Dermis microvascular lymphatic vessel endothelial cell (primary cell): ENCODE results near the gene TRIM17. TPM values are rescaled to one million over a fixed set of nuclear protein-coding genes. Genes with fewer than 3 reads are reported as not detected.

Source experiments
- DNase-seq, 2 donors: peaks; one replicate each; pipeline versions ENCODE4 v3.0.0 to v3.0.0-alpha.2; 2010; ENCODE audit warnings: low read depth in 2 of 2
- total RNA-seq: library from RNA; depleted of rRNA; stranded (reverse); fragments of >200 nt; gene quantifications from 2 replicates; pipeline ENCODE4 v1.2.1, GENCODE V29; 2014

Gene TRIM17
- total RNA-seq, 1 donor from 2014 or later, result not detected

DNA sequence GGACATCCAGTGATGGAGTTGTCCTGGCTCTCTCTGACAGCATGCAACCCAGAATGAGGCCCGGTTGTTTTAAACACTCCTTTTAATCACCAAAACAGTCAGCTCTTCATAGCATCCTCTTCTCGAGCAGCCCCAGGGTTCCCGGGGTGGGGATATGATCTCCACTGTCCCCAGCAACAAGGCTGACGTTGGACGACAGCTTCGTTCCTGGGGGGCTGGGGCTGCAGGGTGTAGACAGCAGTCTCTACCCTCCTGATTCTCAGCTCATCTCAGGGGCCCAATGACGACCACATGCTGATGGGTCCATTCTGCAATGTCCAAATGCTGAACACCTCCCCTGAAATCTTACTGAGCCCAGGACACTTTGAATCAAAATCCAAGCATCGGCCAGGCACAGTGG is 37.0 kb downstream of the TRIM17 start:
- DNase-seq, result no peak

DNA sequence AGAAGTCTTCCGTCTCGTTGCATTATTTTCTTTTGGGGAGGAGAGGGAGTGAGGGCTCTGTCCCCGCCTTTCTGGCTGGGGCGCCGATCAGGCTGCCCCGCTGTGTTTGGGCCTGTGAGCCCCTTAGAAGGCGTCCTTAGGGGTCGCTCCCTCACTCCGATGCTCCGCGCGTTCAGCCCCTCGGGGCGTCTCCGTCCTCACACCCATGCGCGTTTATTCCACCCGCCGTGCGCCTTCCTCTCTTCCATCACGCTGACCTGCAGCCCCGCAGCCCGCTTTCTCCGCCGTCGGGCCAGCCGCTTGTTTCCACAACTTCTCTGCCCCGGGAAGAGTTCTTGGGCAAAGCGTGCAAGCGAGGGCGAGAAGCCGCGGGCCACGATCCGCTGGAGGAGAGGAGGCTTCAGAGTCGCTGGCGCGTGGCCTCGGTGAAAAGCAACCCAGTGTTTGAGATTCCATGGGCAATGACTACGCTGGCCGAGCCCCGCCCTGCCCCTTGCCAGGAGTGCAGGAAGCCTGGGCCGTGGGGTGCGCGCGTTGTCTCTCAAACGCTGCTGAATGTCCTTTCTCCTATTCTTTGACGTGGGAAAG is 37.7 kb downstream of the TRIM17 start:
- DNase-seq, result no peak

DNA sequence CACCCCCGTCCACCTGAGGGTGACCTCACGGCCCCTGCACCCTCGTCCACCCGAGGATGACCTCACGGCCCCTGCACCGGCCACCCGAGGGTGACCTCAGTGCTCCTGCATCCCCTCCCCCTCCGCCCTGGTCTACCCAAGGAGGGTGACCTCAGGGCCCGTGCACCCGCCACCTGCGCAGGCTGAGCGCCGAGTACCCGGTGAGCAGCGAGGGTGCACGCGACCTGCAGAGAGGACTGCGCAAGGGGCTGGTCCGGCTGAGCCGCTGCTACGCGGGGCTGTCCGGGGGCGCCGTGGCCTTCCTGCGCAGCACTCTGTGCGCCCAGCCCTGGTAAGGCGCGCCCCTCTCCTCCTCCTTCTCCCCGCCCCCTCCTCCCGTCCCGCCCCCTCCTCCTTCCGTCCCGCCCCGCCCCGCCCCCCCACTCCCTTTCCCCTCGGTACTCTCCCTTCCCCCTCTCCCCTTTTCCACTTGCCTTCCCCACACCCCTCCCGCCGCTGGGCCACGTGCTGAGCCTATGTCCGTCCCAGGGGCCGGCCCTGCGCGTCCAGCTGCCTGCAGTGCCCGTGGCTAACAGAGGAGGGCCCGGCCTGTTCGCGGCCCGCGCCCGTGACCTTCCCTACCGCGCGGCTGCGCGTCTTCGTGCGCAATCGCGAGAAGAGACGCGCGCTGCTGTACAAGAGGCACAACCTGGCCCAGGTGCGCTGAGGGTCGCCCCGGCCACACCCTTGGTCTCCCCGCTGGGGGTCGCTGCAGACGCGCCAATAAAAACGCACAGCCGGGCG is 38.4 kb downstream of the TRIM17 start:
- DNase-seq, result peak; percentile 17 to 42

DNA sequence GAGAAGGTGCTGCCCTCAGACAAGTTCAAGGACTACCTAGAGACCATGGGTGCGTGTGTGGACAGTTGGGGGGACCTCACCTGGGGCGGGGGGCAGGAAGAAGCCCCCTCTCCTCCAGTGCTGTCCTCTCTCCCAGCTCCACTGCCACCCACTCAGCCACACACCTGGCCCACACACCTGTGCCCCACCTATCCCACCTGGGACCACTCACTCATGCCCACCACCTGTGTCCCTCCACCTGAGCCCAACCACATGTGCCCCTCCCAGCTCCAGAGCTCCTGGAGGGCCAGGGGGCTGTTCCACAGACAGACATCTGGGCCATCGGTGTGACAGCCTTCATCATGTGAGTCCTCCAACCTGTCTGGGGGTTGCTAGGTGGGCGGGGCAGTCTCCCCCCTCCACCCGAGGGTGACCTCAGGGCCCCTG is 39.0 kb downstream of the TRIM17 start:
- DNase-seq, result no peak

DNA sequence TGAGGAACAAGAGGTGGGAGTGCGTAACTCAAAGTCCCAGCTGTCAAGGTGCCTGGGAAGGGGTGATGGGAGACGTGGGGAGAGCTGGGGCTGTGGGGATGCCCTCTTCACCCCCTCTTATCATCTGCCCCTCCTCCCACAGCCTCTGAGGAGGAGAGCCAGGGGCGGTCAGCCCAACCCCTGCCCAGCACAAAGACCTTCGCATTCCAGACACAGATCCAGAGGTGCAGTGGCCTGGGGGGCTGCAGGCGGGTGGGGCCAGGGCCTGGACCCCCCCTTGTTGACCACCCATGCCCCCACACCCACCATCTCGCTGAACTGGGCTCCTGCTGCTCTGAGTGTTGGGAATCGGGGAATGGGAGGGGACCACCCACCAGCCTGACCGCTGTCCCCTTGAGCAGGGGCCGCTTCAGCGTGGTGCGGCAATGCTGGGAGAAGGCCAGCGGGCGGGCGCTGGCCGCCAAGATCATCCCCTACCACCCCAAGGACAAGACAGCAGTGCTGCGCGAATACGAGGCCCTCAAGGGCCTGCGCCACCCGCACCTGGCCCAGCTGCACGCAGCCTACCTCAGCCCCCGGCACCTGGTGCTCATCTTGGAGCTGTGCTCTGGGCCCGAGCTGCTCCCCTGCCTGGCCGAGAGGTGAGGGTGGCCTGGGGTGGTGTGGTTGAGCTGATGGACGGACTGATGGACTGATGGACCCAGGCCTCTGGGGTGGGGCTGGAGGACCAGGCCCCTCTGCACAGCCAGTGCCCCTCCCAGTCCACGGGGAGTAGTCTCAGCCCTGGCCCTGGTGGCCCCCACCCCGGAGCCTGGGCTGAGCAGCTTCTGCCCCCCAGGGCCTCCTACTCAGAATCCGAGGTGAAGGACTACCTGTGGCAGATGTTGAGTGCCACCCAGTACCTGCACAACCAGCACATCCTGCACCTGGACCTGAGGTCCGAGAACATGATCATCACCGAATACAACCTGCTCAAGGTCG is 39.7 kb downstream of the TRIM17 start:
- DNase-seq, result no peak

DNA sequence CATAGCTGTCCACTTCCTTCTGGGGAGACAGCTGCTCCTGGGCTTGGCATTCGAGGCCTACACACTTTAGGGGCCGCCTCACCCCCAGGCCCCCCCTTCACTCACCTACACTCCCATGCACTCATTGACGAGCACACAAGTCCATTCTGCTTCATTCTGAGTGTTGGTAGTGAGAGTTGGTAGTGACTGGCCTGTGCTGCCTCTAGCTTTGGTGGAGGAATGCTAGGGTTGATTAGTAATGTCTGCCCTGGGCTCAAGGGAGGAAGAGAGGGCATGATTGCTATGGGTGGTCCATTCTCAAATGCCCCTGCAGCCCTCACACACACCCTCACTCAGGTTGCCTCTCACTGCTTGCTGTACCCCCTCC is 40.4 kb downstream of the TRIM17 start:
- DNase-seq, result no peak

DNA sequence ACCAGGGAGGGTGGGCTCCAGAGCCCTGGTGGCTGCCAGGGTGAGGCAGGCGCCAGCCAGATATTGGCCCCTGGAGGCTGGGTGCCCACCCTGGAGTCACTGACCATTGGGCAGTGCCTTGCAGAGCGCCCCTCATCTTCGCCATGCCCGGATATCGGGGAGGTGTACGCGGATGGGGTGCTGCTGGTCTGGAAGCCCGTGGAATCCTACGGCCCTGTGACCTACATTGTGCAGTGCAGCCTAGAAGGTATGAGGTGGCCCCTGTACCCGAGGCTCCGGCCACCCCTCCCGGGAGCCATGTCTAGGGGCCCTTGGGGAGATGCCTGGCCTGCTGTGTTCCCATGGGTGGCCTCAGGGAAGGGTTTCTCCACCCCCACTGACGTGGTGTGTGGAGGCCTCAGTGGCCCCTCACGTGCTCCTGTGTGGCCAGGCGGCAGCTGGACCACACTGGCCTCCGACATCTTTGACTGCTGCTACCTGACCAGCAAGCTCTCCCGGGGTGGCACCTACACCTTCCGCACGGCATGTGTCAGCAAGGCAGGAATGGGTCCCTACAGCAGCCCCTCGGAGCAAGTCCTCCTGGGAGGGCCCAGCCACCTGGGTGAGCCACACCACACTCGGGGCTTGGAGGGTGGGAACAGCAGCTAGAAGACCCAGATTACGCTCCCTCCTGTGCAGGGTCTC is 40.9 kb downstream of the TRIM17 start:
- DNase-seq, result no peak

DNA sequence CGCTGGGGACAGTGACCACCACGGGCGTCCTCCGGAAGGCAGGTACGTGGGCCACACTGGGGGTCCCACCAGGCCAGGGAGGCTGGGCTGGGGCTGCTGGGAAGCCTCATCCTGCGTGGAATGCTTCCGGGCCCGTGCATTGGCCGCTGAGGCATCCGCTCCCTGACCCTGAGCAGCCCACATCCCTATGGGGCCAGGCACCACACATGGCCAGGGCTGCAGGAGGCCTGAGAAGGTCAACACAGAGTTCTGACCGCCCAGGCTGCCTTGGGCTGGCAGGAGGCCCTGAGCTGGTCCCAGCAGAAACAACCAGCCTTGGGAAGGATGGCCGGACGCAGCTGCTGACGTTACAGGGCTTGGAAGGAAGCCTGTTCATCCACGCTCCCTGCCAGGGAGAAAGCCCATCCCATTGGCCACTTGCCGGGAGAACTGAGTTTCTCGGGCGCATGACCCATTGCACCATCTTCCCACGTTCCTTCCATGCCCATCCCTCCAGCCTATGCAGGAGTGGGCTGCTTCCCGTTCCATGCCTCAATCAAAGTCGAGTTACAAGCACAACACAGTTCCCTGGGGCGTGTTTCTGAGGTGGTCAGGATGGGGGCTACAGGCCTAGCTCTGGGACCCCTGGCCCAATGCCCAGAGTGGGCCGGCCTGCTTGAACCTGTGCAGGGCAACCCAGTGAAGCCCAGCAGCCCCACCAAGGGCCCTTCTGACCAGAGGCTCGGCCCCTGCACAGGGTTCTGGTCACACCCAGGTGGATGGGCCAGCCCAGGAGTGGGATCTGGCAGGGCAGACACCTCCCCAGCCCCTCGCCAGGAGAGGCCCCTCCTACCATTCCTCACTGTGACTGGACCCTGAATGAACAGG is 41.7 kb downstream of the TRIM17 start:
- no peak for DNase-seq

DNA sequence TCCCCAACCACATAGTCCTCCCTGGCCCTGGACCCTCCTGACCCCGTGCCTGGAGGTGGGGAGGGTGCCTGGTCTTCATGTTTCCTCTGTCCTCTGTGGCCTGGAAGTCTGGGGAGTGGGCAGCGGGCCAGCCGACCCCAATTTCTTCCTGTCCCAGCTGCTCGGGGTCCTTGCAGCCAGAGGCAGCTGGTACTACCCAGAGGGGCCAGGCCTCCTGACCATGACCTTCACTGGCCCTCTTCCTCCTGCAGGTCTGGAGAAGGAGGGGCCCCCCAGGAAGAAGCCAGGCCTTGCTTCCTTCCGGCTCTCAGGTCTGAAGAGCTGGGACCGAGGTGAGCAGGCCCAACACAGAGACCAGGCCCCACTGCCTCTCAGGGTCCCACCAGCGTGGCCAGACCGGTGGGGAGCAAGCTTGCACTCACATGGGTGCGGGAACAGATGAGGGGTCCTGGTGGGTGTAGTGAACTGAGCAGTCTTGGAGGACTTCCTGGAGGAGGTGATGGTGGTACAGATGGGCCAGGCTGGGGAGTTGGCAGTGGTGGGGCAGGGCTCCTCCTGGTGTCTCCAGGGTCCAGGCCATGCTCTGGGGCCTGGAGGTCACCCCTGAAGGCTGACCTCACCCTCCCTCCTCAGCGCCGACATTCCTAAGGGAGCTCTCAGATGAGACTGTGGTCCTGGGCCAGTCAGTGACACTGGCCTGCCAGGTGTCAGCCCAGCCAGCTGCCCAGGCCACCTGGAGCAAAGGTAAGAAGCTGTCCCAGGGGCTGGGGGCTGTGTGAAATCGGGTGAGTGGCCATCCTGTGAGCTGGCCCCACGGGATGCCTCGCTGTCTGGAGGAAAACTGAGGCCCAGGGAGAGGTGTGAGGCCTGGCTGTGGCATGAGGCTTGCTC is 42.7 kb downstream of the TRIM17 start:
- DNase-seq, result no peak

DNA sequence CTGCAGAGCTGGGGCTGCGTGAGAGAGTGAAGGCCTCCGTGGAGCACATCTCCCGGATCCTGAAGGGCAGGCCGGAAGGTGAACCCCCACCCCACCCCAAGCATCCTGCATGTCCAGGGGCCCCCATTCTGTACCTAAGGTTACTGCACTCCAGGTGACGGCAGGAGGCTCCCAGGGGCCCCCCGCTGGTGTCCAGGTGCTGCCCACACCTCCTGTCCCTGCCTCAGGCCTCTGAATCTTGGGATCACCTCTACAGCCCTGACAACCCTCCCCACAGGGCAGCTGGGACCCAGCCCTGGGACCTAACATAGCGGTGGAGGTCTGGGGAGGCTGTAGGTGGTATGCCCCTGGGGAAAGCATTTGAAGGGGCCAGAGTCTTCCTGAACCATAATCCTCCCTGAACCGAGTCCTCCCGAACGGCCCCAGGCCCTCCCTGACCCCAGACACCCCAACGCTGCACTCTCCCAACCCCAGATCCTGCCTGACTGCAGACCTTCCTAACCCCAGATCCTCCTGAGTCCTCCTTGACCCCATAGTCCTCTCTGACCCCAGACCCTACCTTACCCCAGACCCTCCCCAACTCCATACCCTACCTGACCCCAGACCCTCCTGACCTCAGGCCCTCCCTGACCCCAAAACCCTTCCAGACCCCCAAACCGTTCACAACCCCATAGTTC is 43.5 kb downstream of the TRIM17 start:
- no peak for DNase-seq

DNA sequence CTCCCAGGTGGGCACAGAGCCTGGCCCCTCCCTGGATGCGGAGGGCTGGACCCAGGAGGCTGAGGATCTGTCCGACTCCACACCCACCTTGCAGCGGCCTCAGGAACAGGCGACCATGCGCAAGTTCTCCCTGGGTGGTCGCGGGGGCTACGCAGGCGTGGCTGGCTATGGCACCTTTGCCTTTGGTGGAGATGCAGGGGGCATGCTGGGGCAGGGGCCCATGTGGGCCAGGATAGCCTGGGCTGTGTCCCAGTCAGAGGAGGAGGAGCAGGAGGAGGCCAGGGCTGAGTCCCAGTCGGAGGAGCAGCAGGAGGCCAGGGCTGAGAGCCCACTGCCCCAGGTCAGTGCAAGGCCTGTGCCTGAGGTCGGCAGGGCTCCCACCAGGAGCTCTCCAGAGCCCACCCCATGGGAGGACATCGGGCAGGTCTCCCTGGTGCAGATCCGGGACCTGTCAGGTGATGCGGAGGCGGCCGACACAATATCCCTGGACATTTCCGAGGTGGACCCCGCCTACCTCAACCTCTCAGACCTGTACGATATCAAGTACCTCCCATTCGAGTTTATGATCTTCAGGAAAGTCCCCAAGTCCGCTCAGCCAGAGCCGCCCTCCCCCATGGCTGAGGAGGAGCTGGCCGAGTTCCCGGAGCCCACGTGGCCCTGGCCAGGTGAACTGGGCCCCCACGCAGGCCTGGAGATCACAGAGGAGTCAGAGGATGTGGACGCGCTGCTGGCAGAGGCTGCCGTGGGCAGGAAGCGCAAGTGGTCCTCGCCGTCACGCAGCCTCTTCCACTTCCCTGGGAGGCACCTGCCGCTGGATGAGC is 44.3 kb downstream of the TRIM17 start:
- DNase-seq, result no peak

DNA sequence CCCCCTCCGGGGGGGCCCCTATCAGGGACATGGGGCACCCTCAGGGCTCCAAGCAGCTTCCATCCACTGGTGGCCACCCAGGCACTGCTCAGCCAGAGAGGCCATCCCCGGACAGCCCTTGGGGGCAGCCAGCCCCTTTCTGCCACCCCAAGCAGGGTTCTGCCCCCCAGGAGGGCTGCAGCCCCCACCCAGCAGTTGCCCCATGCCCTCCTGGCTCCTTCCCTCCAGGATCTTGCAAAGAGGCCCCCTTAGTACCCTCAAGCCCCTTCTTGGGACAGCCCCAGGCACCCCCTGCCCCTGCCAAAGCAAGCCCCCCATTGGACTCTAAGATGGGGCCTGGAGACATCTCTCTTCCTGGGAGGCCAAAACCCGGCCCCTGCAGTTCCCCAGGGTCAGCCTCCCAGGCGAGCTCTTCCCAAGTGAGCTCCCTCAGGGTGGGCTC is 44.9 kb downstream of the TRIM17 start:
- DNase-seq, result no peak

DNA sequence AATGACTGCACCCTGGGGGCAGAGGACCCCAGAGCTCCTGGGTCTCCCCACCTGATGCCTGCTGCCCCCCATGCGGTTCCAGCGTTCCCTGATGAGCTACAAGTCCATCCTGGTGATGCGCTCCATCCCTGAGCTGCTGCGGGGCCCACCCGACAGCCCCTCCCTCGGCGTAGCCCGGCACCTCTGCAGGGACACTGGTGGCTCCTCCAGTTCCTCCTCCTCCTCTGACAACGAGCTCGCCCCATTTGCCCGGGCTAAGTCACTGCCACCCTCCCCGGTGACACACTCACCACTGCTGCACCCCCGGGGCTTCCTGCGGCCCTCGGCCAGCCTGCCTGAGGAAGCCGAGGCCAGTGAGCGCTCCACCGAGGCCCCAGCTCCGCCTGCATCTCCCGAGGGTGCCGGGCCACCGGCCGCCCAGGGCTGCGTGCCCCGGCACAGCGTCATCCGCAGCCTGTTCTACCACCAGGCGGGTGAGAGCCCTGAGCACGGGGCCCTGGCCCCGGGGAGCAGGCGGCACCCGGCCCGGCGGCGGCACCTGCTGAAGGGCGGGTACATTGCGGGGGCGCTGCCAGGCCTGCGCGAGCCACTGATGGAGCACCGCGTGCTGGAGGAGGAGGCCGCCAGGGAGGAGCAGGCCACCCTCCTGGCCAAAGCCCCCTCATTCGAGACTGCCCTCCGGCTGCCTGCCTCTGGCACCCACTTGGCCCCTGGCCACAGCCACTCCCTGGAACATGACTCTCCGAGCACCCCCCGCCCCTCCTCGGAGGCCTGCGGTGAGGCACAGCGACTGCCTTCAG is 45.5 kb downstream of the TRIM17 start:
- no peak for DNase-seq

DNA sequence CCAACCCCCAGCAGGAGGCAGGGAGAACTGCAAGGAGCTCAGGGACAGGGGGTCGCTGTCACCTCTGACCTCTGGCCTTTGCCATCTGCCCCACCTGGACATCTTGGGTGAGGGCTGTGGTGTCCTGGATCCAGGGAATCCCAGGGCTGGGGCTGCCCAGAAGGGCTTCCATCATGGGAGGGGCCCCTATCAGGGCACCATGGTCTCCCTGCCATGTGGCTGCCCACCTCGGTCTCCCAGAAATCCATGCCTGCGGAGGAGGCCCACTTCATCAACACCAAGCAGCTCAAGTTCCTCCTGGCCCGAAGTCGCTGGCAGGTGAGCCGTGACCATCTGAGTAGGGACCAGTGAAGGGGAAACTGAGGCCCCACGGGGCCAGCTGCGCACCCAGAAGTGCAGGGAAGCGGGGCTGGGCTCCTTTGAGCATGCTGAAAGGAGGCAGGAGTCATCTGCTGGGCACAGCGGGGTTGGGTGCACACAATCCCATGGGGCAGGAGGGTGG is 46.2 kb downstream of the TRIM17 start:
- no peak for DNase-seq

DNA sequence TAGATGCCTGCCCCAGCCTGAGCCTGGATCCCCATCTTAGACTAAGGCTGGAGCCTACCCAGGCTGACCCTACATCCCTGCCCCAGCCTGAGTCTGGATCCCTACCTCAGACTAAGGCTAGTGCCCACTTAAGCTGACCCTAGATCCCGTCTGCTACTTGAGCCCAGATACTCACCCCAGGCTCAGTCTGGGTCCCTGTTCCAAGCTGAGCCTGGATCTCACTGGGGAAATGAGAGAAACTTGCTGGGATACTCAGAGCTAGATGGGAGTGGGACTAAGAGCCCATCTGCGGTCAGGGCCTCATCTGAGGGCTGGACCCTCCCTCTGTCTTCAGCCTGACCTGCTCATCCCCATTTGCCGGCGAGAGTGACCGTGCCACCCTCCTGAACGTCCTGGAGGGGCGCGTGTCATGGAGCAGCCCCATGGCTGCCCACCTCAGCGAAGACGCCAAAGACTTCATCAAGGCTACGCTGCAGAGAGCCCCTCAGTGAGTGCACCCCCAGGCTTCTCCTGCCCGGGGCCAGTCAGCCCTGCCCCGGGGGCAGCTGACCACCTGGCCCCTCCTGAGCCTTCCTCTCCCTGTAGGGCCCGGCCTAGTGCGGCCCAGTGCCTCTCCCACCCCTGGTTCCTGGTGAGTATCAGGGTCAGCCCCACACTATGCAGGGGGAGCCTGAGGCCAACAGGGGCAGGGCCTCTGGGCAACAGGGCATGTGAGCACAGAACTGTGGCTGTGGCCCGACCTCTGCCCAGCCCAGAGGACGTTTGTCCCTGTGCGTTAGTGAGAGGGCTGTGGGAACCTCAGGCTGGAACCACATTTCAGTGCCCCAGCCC is 46.8 kb downstream of the TRIM17 start:
- DNase-seq, result no peak
